RWPE2 (cell line): Measurements from ENCODE around the gene NLRX1.

Experiments
- ATAC-seq: fragments of 200-7000 bp; cut with Tn5 transposase; 3 replicates; pipeline ENCODE4 v1.9.1; 2021; ENCODE audit warnings: low read depth
- DNase-seq: peaks from one replicate; pipeline ENCODE4 v3.0.0-alpha.2; 2020; ENCODE audit warnings: low spot score
- H3K27ac ChIP-seq: fragments of 450-650 bp; 2 replicates; pipeline ENCODE4 v1.5.1; 2017; ENCODE audit warnings: mild to moderate bottlenecking; ENCODE audit not compliant: poor library complexity, severe bottlenecking
- H3K27me3 ChIP-seq: fragments of 250-450 bp; sonication (Bioruptor Pico); 2 replicates; pipeline ENCODE4 v1.5.1; 2021; ENCODE audit warnings: mild to moderate bottlenecking, moderate library complexity; ENCODE audit not compliant: insufficient read depth, poor library complexity, severe bottlenecking
- H3K36me3 ChIP-seq: fragments of 250-450 bp; sonication (Bioruptor Pico); 2 replicates; pipeline ENCODE4 v1.5.1; 2020; ENCODE audit warnings: low read depth, mild to moderate bottlenecking, moderate library complexity
- H3K4me1 ChIP-seq: fragments of 250-450 bp; sonication (Bioruptor Pico); 2 replicates; pipeline ENCODE4 v1.5.1; 2021; ENCODE audit warnings: mild to moderate bottlenecking, moderate library complexity; ENCODE audit not compliant: insufficient read depth, poor library complexity, severe bottlenecking
- H3K4me3 ChIP-seq: fragments of 250-450 bp; sonication (Bioruptor Pico); 2 replicates; pipeline ENCODE4 v1.5.1; 2021; ENCODE audit warnings: mild to moderate bottlenecking, moderate library complexity; ENCODE audit not compliant: severe bottlenecking
- H3K9me3 ChIP-seq: fragments of 250-450 bp; sonication (Bioruptor Pico); 2 replicates; pipeline ENCODE4 v1.5.1; 2021; ENCODE audit warnings: mild to moderate bottlenecking, moderate library complexity; ENCODE audit not compliant: severe bottlenecking
- TF ChIP-seq, protein P1 (sequence below): fragments of 450-650 bp; IDR thresholded peaks from one replicate; pipeline ENCODE4 v1.5.1; 2017; ENCODE audit warnings: mild to moderate bottlenecking, moderate library complexity; ENCODE audit not compliant: poor library complexity, severe bottlenecking

Gene NLRX1, protein sequence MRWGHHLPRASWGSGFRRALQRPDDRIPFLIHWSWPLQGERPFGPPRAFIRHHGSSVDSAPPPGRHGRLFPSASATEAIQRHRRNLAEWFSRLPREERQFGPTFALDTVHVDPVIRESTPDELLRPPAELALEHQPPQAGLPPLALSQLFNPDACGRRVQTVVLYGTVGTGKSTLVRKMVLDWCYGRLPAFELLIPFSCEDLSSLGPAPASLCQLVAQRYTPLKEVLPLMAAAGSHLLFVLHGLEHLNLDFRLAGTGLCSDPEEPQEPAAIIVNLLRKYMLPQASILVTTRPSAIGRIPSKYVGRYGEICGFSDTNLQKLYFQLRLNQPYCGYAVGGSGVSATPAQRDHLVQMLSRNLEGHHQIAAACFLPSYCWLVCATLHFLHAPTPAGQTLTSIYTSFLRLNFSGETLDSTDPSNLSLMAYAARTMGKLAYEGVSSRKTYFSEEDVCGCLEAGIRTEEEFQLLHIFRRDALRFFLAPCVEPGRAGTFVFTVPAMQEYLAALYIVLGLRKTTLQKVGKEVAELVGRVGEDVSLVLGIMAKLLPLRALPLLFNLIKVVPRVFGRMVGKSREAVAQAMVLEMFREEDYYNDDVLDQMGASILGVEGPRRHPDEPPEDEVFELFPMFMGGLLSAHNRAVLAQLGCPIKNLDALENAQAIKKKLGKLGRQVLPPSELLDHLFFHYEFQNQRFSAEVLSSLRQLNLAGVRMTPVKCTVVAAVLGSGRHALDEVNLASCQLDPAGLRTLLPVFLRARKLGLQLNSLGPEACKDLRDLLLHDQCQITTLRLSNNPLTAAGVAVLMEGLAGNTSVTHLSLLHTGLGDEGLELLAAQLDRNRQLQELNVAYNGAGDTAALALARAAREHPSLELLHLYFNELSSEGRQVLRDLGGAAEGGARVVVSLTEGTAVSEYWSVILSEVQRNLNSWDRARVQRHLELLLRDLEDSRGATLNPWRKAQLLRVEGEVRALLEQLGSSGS

DNA sequence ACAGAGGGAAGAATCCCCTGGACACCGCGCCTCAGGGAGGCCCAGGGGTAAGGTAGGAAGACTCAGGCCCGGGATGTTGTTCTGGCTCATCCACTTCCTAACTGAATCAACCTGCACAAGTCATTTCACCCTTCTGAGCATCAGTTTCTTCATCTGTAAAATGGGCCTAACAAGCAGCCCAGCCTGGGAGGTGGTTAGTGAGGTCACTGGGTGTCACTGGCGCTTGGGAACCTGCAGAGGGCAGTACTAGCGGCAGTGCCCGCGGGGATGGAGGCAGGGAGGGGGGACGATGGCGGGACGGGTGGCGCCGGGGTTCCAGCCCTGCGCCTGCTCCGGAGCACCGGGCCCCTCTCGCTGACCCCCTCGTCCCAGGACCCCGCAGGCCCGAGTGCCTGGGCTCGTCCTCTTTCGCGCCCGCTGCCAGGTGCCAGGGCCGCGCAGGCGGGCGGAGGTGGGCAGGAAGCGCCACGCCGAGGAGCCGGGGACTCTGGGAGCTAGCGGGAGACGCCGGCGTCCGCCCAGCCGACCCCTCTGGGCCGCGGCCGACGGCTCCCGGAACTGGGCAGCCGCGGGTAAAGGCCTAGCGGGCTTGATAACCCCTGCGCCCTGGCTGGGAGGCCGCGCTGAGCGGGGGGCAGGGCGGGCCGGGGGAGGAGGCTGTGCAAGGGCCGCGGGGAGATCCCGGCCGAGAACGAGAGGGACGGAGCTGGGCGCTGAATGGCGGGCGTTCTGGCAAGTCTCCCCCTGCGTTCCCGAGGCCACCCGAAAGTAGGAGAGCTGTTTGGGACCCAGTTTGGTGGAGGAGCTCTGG is at the start of gene NLRX1:
Gene NLRX1 (plus strand): TSS at position 255 of the 811 bp plus-strand sequence. CDS start 2,679 bp downstream, outside the sequence.
- Histone ChIP-seq H3K27me3 (no peaks in the 10 kb centered on the region), H3K27ac (peak within 1 kb of the TSS; percentile 69), H3K4me3 (peak within 1 kb of the TSS; percentile 62), H3K9me3 (no peaks in the 10 kb centered on the region), H3K36me3 (no peaks in the 10 kb centered on the region), H3K4me1 (peaks cover 5% of the 10 kb centered on the region)
- TF ChIP-seq, protein P1, sequence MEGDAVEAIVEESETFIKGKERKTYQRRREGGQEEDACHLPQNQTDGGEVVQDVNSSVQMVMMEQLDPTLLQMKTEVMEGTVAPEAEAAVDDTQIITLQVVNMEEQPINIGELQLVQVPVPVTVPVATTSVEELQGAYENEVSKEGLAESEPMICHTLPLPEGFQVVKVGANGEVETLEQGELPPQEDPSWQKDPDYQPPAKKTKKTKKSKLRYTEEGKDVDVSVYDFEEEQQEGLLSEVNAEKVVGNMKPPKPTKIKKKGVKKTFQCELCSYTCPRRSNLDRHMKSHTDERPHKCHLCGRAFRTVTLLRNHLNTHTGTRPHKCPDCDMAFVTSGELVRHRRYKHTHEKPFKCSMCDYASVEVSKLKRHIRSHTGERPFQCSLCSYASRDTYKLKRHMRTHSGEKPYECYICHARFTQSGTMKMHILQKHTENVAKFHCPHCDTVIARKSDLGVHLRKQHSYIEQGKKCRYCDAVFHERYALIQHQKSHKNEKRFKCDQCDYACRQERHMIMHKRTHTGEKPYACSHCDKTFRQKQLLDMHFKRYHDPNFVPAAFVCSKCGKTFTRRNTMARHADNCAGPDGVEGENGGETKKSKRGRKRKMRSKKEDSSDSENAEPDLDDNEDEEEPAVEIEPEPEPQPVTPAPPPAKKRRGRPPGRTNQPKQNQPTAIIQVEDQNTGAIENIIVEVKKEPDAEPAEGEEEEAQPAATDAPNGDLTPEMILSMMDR: peak; percentile 87
- DNase-seq (no peak), ATAC-seq (peak; percentile 62)

DNA sequence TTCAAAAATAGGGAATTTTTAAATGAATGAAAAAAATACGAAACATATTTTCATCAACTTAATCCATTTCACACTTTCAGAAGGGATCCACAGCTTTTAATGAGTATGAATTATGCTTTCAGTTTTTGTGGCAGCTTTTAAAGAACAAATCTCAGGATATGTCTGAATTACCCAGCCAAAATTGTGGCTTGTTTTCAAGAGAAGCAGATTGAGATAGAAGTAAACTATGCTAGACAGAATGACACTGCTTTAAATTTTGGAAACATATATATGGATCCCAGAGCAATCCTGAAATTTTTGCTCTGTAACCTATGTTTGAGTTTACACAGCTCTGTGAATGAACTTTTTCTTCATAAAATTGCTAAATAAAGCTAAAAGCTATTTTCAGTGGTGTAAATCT is 49.6 kb upstream of the NLRX1 start:
- H3K27me3 ChIP-seq: no peaks in the 10 kb centered on the region
- no peak overlapping the region for H3K27ac ChIP-seq
- H3K36me3 ChIP-seq: peaks cover 5% of the 10 kb centered on the region
- TF ChIP-seq, protein P1: no peak
- H3K4me1 ChIP-seq: no peaks in the 10 kb centered on the region
- DNase-seq (no peak), ATAC-seq (no peak)
- H3K9me3 ChIP-seq: no peaks in the 10 kb centered on the region
- H3K4me3 ChIP-seq: no peak overlapping the region

DNA sequence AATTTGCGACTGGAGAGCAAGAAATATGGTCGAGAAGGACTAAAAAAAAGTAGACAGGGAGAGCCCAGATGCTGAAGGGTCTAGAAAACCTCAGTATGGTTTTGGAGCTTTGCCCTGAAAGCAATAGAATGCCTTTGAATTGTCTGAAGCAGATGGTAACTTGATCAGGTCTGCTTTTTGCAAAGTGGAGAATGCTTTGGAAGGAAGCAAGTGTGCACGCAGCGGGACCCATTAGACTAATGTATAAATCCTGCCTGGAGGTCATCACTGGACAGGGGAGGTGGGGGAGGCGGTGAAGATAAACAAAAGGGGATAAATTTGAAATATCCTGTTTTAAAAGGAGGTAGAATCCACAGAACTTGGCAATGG is 47.9 kb upstream of the NLRX1 start:
- H3K9me3 ChIP-seq: no peaks in the 10 kb centered on the region
- no peaks in the 10 kb centered on the region for H3K27me3 ChIP-seq
- TF ChIP-seq, protein P1: no peak
- DNase-seq (no peak), ATAC-seq (no peak)
- H3K36me3 ChIP-seq: peaks cover 14% of the 10 kb centered on the region
- peak overlapping the region; percentile 91 for H3K4me3 ChIP-seq
- no peak overlapping the region for H3K27ac ChIP-seq
- no peaks in the 10 kb centered on the region for H3K4me1 ChIP-seq

GRCh38 chr11:119121008-119121810 is 47.3 kb upstream of the NLRX1 start, which contains the start of gene HINFP:
HINFP (plus strand) TSS chr11:119121580; CDS start chr11:119126945, 5,365 bp downstream.
- Histone ChIP-seq H3K27ac (peak within 1 kb of the TSS; percentile 7), H3K4me3 (peak within 1 kb of the TSS; percentile 91), H3K9me3 (no peaks in the 10 kb centered on the region), H3K36me3 (peaks cover 14% of the 10 kb centered on the region), H3K4me1 (no peaks in the 10 kb centered on the region), H3K27me3 (no peaks in the 10 kb centered on the region)
- TF ChIP-seq, protein P1: no peak
- DNase-seq: peak; percentile 99
- peak; percentile 98 for ATAC-seq
